OCI-LY1 (cell line): Measurements from ENCODE around the gene IL3.

ENCODE experiments used
- H2AFZ ChIP-seq: fragments of 200-600 bp; sonication (generic), shearing (Covaris generic); 2 replicates; pipeline ENCODE4 v1.6.0; 2014; ENCODE audit warnings: antibody characterized with exemption, mild to moderate bottlenecking, low read length
- H3F3A ChIP-seq: fragments of 200-600 bp; sonication (generic), shearing (Covaris generic); 2 replicates; pipeline ENCODE4 v1.6.0; 2014; ENCODE audit warnings: mild to moderate bottlenecking, antibody characterized with exemption, low read length, moderate library complexity; ENCODE audit not compliant: insufficient read depth
- H3K27ac ChIP-seq: fragments of 200-600 bp; sonication (generic); 2 replicates; pipeline ENCODE4 v1.5.1; 2014; ENCODE audit warnings: low read length, mixed run types, mild to moderate bottlenecking, low read depth; ENCODE audit not compliant: poor library complexity, severe bottlenecking
- H3K27me3 ChIP-seq: fragments of 200-600 bp; sonication (generic); 2 replicates; pipeline ENCODE4 v1.6.0; 2014; ENCODE audit warnings: antibody characterized with exemption, mild to moderate bottlenecking, low read length, moderate library complexity; ENCODE audit not compliant: insufficient read depth
- H3K36me3 ChIP-seq: fragments of 200-600 bp; sonication (generic); 2 replicates; pipeline ENCODE4 v1.6.1; 2014; ENCODE audit warnings: mild to moderate bottlenecking, antibody characterized with exemption, low read length, moderate library complexity, mixed read lengths; ENCODE audit not compliant: insufficient read depth
- H3K4me1 ChIP-seq: fragments of 200-600 bp; sonication (generic); 2 replicates; pipeline ENCODE4 v1.5.1; 2014; ENCODE audit warnings: mild to moderate bottlenecking, low read length, moderate library complexity; ENCODE audit not compliant: insufficient read depth, severe bottlenecking
- H3K4me2 ChIP-seq: fragments of 200-600 bp; sonication (generic), shearing (Covaris generic); 2 replicates; pipeline ENCODE4 v1.6.1; 2014; ENCODE audit warnings: low read length
- H3K4me3 ChIP-seq: fragments of 200-600 bp; sonication (generic); 2 replicates; pipeline ENCODE4 v1.5.1; 2014; ENCODE audit warnings: low read length, low read depth, mild to moderate bottlenecking, mixed read lengths; ENCODE audit not compliant: poor library complexity, severe bottlenecking
- H3K79me2 ChIP-seq: fragments of 200-600 bp; shearing (Covaris generic); 2 replicates; pipeline ENCODE4 v1.6.1; 2016; ENCODE audit warnings: mixed run types, low read length, mixed read lengths; ENCODE audit not compliant: insufficient read depth
- H3K9ac ChIP-seq: fragments of 200-600 bp; sonication (generic), shearing (Covaris generic); 2 replicates; pipeline ENCODE4 v1.6.1; 2014; ENCODE audit warnings: mild to moderate bottlenecking, low read length, mixed read lengths
- H3K9me2 ChIP-seq: fragments of 200-600 bp; sonication (generic), shearing (Covaris generic); 2 replicates; pipeline ENCODE4 v1.6.1; 2014; ENCODE audit warnings: low read depth, mild to moderate bottlenecking, low read length, mixed read lengths
- H3K9me3 ChIP-seq: fragments of 200-600 bp; shearing (Covaris generic); 2 replicates; pipeline ENCODE4 v1.6.1; 2014; ENCODE audit warnings: low read length, mixed read lengths
- H4K20me1 ChIP-seq: fragments of 200-600 bp; sonication (generic), shearing (Covaris generic); 2 replicates; pipeline ENCODE4 v1.6.0; 2016; ENCODE audit warnings: mild to moderate bottlenecking, low read length; ENCODE audit not compliant: insufficient read depth
- EZH2 ChIP-seq: fragments of 200-600 bp; sonication (generic), shearing (Covaris generic); IDR thresholded peaks from 2 replicates; pipeline ENCODE4 v1.8.0; 2017; ENCODE audit warnings: borderline replicate concordance, mixed run types, mild to moderate bottlenecking, antibody characterized with exemption, low read length, moderate library complexity, mixed read lengths
- TF ChIP-seq, protein P1 (sequence below): fragments of 200-600 bp; sonication (generic), shearing (Covaris generic); IDR thresholded peaks from 2 replicates; pipeline ENCODE4 v1.5.1; 2017; ENCODE audit warnings: mild to moderate bottlenecking, antibody characterized with exemption, low read length, moderate library complexity, mixed read lengths

Gene IL3

DNA sequence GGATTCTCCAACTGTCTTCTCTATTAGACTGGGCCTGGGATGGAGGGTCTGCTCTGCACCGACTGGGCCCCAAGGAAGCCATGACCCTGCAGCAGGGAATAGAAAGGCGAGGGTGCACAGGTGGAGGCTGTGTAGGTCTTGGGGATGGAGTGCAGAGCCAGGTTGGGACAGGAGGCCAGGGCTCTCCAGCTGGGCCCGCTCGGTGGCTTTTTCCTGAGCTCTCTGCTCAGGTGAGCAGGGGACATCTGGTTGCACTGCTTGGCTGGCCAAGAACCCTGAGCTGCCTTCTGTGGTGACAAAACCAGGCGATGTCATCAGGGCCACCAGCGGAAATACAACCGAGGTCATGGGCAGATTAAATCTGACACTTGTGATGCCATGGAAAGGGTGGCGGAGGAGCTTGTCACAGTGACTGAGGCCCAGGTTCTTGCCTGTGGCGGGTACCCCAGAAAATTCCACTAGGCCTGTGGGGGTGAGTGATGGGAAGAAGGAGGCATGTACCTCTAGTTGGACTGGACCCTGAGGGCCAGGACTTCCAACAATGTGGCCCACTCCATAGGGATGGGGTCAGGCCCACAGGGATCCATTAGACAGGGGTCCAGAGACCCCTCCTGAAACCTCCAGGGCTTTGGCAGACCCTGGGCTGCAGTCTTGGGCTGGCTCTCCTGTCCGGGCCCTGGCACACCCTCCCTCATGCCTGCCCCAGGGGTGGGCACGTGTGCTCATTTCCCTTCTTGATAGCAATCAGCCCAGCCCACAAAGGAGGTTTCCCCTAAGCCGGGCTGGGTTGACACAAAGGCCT lies 4.4 kb upstream of the IL3 start:
- H3K9ac ChIP-seq, result no peak overlapping the region
- H3K9me2 ChIP-seq, result no peaks in the 10 kb centered on the region
- H3K4me3 ChIP-seq, result no peak overlapping the region
- H3K27me3 ChIP-seq, result 0 out of 2 replicates have a peak, but pooled peaks cover 4% of the 10 kb centered on the region
- H2AFZ ChIP-seq, result no peak overlapping the region
- H3K79me2 ChIP-seq, result no peaks in the 10 kb centered on the region
- H3K4me2 ChIP-seq, result no peak overlapping the region
- no peaks in the 10 kb centered on the region for H3K9me3 ChIP-seq
- TF ChIP-seq, protein P1, sequence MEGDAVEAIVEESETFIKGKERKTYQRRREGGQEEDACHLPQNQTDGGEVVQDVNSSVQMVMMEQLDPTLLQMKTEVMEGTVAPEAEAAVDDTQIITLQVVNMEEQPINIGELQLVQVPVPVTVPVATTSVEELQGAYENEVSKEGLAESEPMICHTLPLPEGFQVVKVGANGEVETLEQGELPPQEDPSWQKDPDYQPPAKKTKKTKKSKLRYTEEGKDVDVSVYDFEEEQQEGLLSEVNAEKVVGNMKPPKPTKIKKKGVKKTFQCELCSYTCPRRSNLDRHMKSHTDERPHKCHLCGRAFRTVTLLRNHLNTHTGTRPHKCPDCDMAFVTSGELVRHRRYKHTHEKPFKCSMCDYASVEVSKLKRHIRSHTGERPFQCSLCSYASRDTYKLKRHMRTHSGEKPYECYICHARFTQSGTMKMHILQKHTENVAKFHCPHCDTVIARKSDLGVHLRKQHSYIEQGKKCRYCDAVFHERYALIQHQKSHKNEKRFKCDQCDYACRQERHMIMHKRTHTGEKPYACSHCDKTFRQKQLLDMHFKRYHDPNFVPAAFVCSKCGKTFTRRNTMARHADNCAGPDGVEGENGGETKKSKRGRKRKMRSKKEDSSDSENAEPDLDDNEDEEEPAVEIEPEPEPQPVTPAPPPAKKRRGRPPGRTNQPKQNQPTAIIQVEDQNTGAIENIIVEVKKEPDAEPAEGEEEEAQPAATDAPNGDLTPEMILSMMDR, result no peak
- TF ChIP-seq EZH2, result no peak
- H4K20me1 ChIP-seq, result no peaks in the 10 kb centered on the region
- H3K4me1 ChIP-seq, result no peaks in the 10 kb centered on the region
- H3K36me3 ChIP-seq, result no peaks in the 10 kb centered on the region
- H3F3A ChIP-seq, result no peaks in the 10 kb centered on the region
- no peak overlapping the region for H3K27ac ChIP-seq

DNA sequence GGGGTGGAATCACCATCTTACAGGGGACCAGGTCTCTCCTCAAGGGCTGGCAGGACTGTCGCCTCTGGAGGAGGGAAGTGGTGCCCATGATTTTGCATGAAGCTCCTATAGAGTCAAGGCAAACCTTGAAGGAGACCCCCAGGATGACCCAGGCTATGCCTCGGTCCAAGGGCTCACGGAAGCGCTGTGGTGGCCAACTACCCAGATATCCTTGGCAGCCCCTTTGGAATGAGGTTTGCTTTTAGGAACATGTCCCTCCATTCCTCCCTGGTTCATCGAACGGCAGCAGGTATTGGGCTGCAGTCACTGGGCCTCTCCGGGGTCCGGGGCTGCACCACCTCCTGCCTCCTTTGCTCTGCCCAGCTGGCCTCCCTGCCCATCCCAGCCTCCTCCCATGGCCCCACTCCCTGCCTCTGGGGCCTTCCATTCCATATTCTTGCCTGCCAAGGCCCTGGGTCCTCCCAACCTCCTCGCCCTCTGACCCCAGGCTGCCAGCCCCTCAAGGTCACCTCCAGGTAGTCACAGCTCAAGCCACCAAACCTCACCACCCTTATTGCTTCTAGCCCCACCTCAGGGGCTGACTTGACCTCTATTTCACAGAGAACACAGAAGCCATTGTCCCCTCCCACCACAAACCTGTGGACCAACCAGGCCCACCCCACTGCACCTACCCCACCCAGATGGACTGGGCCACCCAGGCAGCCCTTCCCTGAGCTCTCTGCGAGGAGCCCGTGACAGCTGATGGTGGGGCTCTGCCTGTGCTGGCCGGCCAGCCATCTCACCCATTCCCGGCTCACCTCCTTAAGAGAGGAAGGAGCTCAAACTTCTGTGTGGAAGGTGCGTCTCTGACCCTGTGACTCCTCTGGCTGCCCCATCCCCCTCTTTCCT lies 3.6 kb upstream of the IL3 start:
- 0 out of 2 replicates have a peak, but pooled peaks cover 4% of the 10 kb centered on the region for H3K27me3 ChIP-seq
- no peaks in the 10 kb centered on the region for H3K9me2 ChIP-seq
- no peaks in the 10 kb centered on the region for H3F3A ChIP-seq
- no peak overlapping the region for H3K4me2 ChIP-seq
- TF ChIP-seq, protein P1, result no peak
- TF ChIP-seq EZH2, result no peak
- H3K9ac ChIP-seq, result no peak overlapping the region
- no peak overlapping the region for H2AFZ ChIP-seq
- no peaks in the 10 kb centered on the region for H3K9me3 ChIP-seq
- H4K20me1 ChIP-seq, result no peaks in the 10 kb centered on the region
- H3K27ac ChIP-seq, result no peak overlapping the region
- no peaks in the 10 kb centered on the region for H3K4me1 ChIP-seq
- no peak overlapping the region for H3K4me3 ChIP-seq
- no peaks in the 10 kb centered on the region for H3K79me2 ChIP-seq
- H3K36me3 ChIP-seq, result no peaks in the 10 kb centered on the region

DNA sequence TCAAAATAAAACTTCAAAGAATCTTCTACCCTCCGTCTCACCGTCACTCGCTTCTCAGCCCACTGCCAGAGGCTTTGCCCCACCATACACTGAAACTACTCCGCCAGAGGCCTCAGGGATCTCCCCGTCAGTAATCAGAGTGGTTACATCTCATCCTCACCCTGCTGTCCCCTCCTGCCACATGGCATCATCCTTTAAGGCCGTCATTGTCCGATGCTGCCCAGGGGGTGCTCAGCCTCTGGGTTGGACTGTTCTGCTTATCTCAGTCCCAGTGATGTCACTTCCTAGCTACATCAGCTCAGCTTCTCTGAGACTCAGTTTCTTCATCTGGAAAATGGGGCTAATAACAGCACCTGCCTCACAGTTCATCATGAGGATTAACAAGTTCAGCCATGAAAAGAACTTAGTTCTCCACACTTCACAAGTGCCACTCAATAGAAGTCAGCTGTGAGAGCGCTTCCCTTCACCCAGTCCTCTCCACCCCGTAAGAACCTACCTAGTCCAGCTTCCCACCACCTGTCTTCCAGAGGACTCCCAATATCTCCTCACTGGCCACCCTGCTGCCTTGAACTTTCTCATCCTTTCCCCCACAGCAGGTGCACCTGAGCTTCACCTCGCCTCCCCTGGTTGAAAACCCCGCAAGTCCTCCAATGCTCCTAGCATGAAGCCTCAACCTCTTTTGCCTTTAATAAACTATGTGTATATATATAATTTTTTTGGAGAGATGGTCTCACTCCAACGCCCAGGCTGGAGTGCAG lies 2.8 kb upstream of the IL3 start:
- Histone ChIP-seq H3K4me1 (no peaks in the 10 kb centered on the region), H3F3A (no peaks in the 10 kb centered on the region), H2AFZ (no peak overlapping the region), H3K4me2 (no peak overlapping the region), H3K36me3 (no peaks in the 10 kb centered on the region), H3K9ac (no peak overlapping the region), H3K79me2 (no peaks in the 10 kb centered on the region), H3K4me3 (no peak overlapping the region), H3K9me2 (no peaks in the 10 kb centered on the region), H3K27ac (no peak overlapping the region), H3K27me3 (no peaks in the 10 kb centered on the region), H3K9me3 (no peaks in the 10 kb centered on the region), H4K20me1 (no peaks in the 10 kb centered on the region)
- TF ChIP-seq EZH2, result no peak
- TF ChIP-seq, protein P1, result no peak
